Panc1 (cell line): ENCODE data around the gene GPD1. TPM values are rescaled to one million over a fixed set of nuclear protein-coding genes. Genes with fewer than 3 reads are reported as not detected.

Experiments used
- ATAC-seq: fragments of 200-7000 bp; cut with Tn5 transposase; 2 replicates; pipeline ENCODE4 v1.9.1; 2020; ENCODE audit warnings: mild to moderate bottlenecking, moderate library complexity
- BruUV-seq: library from RNA; stranded (reverse); fragments of 400-500 nt; replicated peaks from 2 replicates; lab custom pipeline; 2021; lab: Mats Ljungman, UMichigan
- CTCF ChIA-PET: fragments of 300-600 bp; sonication (Branson Sonifier 250); formaldehyde crosslinking; loops from one replicate; lab custom pipeline; 2022; ENCODE audit warnings: antibody characterized with exemption; lab: Charles Lee
- POLR2A ChIA-PET: fragments of 300-600 bp; sonication (Branson Sonifier 250); formaldehyde crosslinking; loops from one replicate; lab custom pipeline; 2022; ENCODE audit warnings: antibody characterized with exemption; lab: Charles Lee
- DNase-seq: peaks from one replicate; pipeline ENCODE4 v3.0.0-alpha.2; 2010; ENCODE audit warnings: low read depth, low spot score
- H3K27ac ChIP-seq: 2 replicates; pipeline ENCODE4 v1.5.1; 2011; ENCODE audit warnings: mild to moderate bottlenecking, low read length, inconsistent platforms
- H3K27me3 ChIP-seq: fragments of 200-500 bp; sonication (Bioruptor generic); 2 replicates; pipeline ENCODE4 v1.6.0; 2014; ENCODE audit warnings: low read length, inconsistent platforms; ENCODE audit not compliant: control insufficient read depth, insufficient read depth
- H3K36me3 ChIP-seq: fragments of 200-500 bp; sonication (Bioruptor generic); 2 replicates; pipeline ENCODE4 v1.5.1; 2014; ENCODE audit warnings: inconsistent platforms, mild to moderate bottlenecking, low read length, moderate library complexity; ENCODE audit not compliant: control insufficient read depth, insufficient read depth
- H3K4me1 ChIP-seq: 2 replicates; pipeline ENCODE4 v1.5.1; 2011; ENCODE audit warnings: inconsistent platforms, mild to moderate bottlenecking, low read length, moderate library complexity; ENCODE audit not compliant: control insufficient read depth, insufficient read depth
- H3K4me3 ChIP-seq, 2 experiments: 2 replicates each; pipeline ENCODE4 v1.5.1; 2011 to 2012; ENCODE audit warnings: low read depth in 2 of 2, low read length in 2 of 2, mild to moderate bottlenecking in 2 of 2, inconsistent platforms in 1 of 2, moderate library complexity in 1 of 2
- H3K9me3 ChIP-seq: fragments of 200-500 bp; sonication (Bioruptor generic); 2 replicates; pipeline ENCODE4 v1.5.1; 2014; ENCODE audit warnings: low read depth, mild to moderate bottlenecking, inconsistent platforms, low read length, moderate library complexity; ENCODE audit not compliant: control insufficient read depth, insufficient read depth
- CTCF ChIP-seq: fragments of 450-650 bp; IDR thresholded peaks from 2 replicates; pipeline ENCODE4 v1.5.1; 2017; ENCODE audit warnings: mild to moderate bottlenecking
- POLR2AphosphoS5 ChIP-seq: IDR thresholded peaks from 2 replicates; pipeline ENCODE4 v1.6.1; 2012; ENCODE audit warnings: mild to moderate bottlenecking, low read depth, low read length, moderate library complexity
- REST ChIP-seq, 2 experiments: IDR thresholded peaks; 2 replicates each; pipeline ENCODE4 v1.6.1; 2011 to 2012; ENCODE audit warnings: low read depth in 2 of 2, control low read depth in 1 of 2, low read length in 1 of 2, mild to moderate bottlenecking in 1 of 2, moderate library complexity in 1 of 2; ENCODE audit not compliant: insufficient read depth in 1 of 2
- SIN3A ChIP-seq: IDR thresholded peaks from 2 replicates; pipeline ENCODE4 v1.6.1; 2012; ENCODE audit warnings: low read depth, mild to moderate bottlenecking, low read length, moderate library complexity, borderline replicate concordance; ENCODE audit not compliant: insufficient read depth
- TCF7L2 ChIP-seq: IDR thresholded peaks from 2 replicates; pipeline ENCODE4 v1.6.1; 2011; ENCODE audit warnings: mild to moderate bottlenecking, low read depth, low read length, inconsistent platforms
- in situ Hi-C: cut with HindIII; loops from 2 replicates; pipeline ENCODE4 v1.10.0; 2016; ENCODE audit warnings: low sequenced_read_pairs, low pct_unique_long_range_greater_than_20kb
- intact Hi-C: fragments of 100-400 bp; cut with micrococcal nuclease; formaldehyde crosslinking; loops from one replicate; pipeline ENCODE4 v1.10.0; 2022; ENCODE audit not compliant: unreplicated experiment
- total RNA-seq: library from RNA; stranded (reverse); gene quantifications from one replicate; pipeline ENCODE4 v1.2.1, GENCODE V29; 2021; ENCODE audit not compliant: unreplicated experiment

Gene GPD1
- total RNA-seq, 1 experiment from 2014 or later, result 0.28 TPM

GRCh38 chr12:50102131-50102531 lies 1.7 kb upstream of the GPD1 start:
- POLR2A ChIA-PET, result interaction anchor here (0.6 kb wide), 1 partner anchor 13 kb away, joined by 3 read pairs; no protein-coding TSS in a partner anchor
- DNase-seq, result no peak
- Histone ChIP-seq H3K4me1 (peaks cover 7% of the 10 kb centered on the region; the same call in 1 of the 2 replicates), H3K36me3 (no peaks in the 10 kb centered on the region), H3K4me3 (no peak overlapping the region), H3K9me3 (no peaks in the 10 kb centered on the region), H3K27ac (no peak overlapping the region), H3K27me3 (no peaks in the 10 kb centered on the region)
- TF ChIP-seq TCF7L2 (no peak), SIN3A (no peak), POLR2AphosphoS5 (peak; percentile 39; the same call in 1 of the 2 replicates), CTCF (no peak), REST (IDR thresholded peaks at IDR 0.05; ENCODE audit: insufficient read depth in 1 of 2, low read depth in 2 of 2, low read length in 1 of 2) (no peak)
- in situ Hi-C loops (no loop called here), intact Hi-C loops (no loop called here)
- CTCF ChIA-PET, result interaction anchor here (0.7 to 2.5 kb wide), 3 partner anchors 9 to 74 kb away, joined by 4 to 12 read pairs (median 6); partner anchors contain the start of gene COX14
- ATAC-seq, result no peak
- no TSS peak for BruUV-seq

GRCh38 chr12:50102646-50103309 lies 1.0 kb upstream of the GPD1 start:
- POLR2A ChIA-PET, result interaction anchor here (0.6 kb wide), 1 partner anchor 13 kb away, joined by 3 read pairs; no protein-coding TSS in a partner anchor
- ATAC-seq, result peak; percentile 37
- no TSS peak for BruUV-seq
- in situ Hi-C loops, result no loop called here
- intact Hi-C loops, result no loop called here
- H3K27ac ChIP-seq, result no peak overlapping the region
- no peaks in the 10 kb centered on the region for H3K27me3 ChIP-seq
- H3K9me3 ChIP-seq, result no peaks in the 10 kb centered on the region
- H3K4me1 ChIP-seq, result peaks cover 7% of the 10 kb centered on the region; the same call in 1 of the 2 replicates
- H3K36me3 ChIP-seq, result no peaks in the 10 kb centered on the region
- DNase-seq, result no peak
- no peak overlapping the region for H3K4me3 ChIP-seq
- CTCF ChIA-PET, result interaction anchor here (0.5 to 2.5 kb wide), 3 partner anchors 9 to 212 kb away, joined by 4 to 12 read pairs (median 4); partner anchors contain the start of gene COX14
- TF ChIP-seq POLR2AphosphoS5 (0 out of 2 replicates have a peak, but pooled peaks have one; percentile 13), CTCF (no peak)
